Measurements from ENCODE around the gene INSC. TPM values are rescaled to one million over a fixed set of nuclear protein-coding genes. Genes with fewer than 3 reads are reported as not detected.
A peak's percentile ranks its signal among the peaks of the same experiment; 100 is the strongest.

INSC gene
- total RNA-seq, 1 donor from 2014 or later: 0.15 TPM

DNA sequence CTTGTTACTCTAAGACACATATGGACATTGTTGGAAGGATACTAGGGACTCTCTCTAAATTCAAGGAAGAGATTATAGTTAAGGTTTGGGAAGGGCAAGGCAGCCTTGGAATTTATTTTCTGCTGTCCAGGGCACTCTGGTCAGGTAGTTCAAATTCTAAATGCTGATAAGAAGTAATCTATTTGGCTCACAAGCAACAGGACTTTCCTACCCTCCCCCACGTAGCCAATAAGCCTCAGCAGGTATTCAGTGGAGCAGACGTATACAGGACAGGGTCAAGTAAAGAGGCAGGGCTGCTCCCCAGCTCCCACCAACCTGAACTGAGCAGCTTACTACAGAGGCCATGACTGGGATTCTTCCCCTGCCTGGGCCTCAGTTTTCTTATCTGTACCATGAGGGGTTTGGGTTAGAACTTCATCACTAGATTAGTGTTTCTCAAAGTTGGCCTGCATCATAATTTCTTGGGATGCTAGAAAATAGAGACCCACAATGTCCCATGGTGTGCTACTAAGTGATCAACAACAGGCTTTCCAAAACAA, 6.1 kb upstream of the INSC start:
- DNase-seq (ENCODE audit: low read depth): no peak

DNA sequence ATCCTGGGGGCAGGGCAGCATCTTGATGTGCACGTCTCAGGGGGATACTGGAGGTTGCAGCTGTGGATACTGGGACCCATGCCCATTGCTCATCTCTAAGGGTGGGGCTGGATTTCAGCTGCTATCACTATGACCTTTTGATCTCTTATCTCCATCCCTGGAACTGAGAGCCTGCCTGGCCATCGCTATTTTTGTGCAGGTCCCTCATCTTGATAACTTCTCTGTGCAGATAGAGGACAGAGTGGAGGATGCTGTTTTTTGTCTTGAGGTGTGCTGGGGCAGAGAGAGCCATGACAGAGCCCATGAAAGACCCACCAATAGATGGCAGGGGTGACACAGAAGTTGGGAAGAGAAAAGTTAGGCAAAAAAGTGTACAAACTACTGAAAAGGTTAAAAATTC, 5.1 kb upstream of the INSC start:
- DNase-seq (ENCODE audit: low read depth): no peak

DNA sequence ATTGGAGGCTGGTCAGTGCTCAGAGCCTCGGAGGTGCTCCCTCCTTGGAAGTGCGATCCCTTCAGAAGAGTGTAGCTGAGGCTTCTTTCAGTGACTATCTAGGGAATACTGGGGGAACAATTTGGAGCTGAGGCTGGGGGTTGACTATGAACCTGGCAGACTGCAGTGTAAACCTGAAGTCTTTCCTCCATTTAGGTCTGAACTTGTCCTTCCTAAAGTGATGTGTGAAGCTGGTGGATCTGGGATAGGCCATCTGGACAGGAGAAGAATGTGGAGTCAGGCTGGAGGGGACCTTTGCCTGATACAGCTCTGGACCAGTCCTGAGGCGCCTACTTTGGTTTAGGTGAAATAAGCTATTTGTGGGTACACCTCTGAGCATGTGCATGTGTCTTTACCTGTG, 3.5 kb upstream of the INSC start:
- DNase-seq (ENCODE audit: low read depth): no peak

DNA sequence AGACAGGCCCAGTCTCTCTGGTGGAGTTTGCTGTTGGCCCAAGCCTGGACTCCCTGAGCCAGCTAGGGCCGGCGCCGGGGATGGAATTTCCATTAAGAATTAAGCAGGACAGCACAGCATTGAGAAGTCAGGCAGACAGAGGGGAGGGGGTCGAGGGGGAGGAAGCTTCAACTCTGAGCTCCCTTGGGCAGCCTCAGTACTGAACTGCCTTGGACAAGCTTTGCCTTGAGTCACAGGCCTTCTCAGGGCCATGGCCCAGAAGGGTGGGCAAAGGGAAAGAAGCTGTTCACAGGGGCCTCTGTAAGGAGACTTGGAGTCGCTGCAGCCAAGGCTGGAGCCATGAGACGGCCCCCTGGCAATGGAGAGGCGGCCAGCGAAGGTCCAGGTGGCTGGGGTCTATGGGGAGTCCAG, 2.6 kb upstream of the INSC start:
- DNase-seq (ENCODE audit: low read depth): no peak

DNA sequence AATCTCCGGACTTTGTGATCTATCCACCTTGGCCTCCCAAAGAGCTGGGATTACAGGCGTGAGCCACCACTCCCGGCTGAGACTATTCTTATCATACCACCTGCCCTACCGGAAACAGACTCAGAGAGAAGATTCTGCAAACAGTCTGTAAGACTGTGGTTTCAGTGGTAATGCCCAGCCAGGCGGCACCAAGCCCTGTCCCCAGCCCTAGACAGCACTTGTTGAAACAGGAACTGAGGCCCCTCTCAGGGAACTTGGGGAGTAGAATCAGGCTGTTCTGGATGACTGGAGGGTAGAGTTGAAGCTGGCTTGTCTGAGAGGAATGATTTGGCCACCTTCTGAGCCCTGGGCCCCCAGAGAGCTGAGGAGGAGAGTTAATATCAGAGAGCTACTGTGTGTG, 1.3 kb upstream of the INSC start:
- DNase-seq (ENCODE audit: low read depth): peak; percentile 56

DNA sequence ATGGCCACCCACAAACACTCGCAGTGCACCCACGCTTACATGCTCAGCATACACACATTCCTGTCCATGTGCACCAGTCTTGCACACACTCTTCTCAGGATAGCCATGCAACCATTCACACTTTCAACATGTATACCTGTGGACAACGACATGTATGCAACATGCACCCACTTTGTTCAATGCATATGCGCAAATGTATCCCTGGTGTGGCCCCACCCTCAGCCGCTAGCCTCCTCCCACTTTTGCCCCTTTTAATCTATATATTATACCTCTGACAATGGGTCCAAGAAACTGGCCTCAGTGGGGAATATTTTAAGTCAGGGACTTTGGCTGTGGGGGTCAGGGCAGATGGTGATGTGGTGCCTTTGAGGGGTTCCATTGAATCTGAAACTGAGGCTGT, 963 bp downstream of the INSC start:
- DNase-seq (ENCODE audit: low read depth): no peak

DNA sequence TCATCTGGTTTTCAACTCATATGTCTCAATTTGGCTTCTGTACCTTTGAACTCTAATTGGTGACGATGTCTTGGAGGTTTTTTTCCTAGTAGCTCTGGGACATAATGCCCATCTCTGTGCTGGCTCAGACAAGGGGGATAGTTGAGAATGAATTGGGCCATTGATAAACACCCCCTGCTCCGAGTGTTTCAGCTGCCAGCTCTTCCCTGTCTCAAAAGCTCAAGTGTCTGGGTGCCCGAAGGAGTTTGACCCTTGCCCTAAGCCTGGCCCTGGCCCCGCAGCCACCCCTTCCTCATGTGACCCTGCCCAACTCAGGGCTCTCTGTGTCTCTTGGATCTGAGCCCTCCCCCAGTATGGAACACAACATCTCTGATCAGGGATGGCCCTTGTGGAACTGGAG, 3.0 kb downstream of the INSC start:
- no peak for DNase-seq (ENCODE audit: low read depth)

DNA sequence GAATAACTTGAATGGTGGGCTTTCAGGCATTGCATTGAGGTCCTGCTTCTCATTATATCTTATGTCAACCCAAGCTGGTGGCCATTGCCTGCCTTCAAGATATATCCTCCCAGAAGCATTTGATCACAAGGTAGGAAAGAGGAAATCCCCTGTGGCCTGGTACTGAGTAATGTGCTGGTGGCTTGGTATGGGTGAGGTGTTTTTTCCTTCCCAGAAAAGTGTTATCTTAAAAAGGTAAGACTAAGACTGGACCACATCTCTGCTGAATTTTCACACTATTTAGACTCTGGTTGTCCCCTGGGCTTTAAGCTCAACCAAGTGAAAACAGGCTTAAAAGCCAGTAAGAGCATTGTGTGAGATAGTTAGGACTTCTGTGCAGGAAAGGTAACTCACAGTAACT, 3.7 kb downstream of the INSC start:
- peak; percentile 26 for DNase-seq (ENCODE audit: low read depth)

DNA sequence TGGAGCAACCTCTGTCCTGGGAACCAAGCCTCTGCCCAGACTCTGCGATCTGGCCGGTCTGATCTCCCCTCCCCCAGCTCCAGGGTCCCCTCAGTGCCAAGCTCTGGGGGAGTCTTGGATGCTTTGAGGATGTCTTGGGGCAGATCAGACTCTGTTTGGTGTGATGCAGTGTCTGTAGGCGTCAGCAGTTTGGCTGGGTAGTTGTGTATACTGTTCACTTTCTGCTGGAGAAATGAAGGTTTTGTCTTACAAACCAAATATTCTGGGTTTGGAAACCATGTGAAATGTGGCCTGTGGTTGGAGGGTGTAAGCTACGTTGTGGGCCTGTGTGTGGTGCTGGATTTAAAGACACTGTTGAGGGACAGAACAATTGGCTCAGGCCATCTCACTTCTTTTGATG, 4.6 kb downstream of the INSC start:
- no peak for DNase-seq (ENCODE audit: low read depth)

DNA sequence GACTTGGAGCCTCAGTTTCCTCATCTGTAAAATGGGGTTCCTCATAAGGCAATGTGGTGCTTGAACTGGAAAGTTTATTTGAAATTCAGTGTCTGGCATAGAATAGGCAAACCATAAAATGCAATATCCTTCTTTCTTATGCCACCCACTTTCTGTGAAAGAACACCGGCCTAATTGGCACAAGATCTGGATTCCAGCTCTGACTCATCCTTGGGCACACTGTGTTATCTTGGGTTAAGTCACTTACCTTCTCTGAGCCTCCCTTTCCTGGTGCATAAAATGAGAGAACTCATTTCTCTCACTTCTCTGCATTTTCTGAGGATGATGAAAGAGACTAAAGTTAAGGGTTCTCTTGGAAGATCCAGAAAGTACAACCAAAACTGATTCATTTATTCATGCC, 5.1 kb downstream of the INSC start:
- DNase-seq (ENCODE audit: low read depth): peak; percentile 38

DNA sequence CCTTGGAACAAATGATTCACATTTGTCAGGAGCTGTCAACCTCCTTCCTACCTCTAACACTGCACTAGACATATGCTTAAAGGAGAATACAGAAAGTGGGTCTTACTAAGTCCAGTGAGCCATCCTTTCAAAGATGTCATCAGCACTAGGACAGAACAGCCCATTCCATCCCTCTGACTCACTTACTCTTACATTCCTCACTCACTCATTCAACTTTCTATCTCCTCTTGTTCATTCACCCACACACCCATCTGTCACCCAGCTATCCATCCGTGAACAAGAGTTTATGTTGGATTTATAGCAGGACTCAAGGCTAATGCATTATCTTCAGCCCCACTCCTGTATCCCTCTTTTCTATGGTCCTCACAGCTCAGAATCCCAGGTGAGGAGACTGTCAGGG, 9.1 kb downstream of the INSC start:
- DNase-seq (ENCODE audit: low read depth): peak; percentile 94

DNA sequence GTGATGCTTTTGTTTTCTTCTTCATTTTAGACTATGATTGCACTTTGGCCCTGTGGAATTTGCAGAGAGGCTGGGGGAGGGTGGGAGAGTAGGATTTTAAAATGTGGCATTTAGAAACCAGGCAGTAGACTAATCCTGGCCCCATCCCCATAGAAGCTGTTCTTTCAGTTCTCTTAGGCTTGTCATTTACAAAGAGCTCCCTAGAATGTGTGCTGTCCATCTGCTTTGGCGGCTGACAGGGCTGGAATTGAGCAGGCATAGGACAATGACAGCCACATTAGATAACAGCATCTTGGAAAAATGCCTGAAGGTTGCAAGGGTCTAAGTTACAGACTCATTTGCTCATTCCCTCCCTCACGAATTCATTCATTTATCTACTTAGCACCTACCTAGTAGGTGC, 9.8 kb downstream of the INSC start:
- no peak for DNase-seq (ENCODE audit: low read depth)

DNA sequence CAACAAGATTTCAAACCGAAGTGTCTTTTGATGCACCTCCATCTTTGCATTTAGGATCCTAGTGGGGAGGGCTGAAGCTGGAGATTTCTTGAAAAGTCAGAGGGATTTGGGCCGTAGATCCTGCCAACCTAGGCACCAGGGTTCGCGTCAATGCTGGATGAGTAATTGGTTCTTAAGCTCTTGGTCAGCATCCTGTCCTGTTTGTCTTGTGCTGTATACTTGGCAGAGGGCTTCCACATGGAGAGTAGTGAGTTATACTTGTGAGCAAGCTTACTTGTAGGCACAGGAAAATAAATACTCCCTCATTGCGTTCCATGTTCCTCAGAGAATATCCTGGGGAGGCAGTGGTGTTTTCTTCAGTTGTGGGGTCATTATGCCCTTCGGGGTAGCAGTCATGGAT, 12.6 kb downstream of the INSC start:
- DNase-seq (ENCODE audit: low read depth): peak; percentile 69

DNA sequence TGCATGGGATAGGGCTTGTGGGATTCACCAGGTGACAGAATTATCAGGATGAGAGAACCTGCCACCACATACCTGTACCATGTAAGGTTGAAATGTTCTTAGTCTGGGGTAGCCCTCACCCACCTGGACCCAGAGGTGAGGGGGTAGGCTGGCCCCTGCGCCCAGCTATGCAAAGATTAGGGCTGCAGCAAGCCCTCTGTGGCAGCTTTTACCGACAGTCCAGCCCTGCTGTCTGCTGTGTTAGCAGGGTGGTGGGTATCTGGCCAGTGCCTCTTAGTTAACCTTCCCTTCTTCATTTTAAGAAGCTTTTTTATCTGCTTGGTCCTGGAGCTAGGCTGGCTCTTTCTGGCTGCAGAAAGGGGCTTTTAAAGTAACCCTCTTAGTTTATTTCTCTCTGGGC, 13.9 kb downstream of the INSC start:
- DNase-seq (ENCODE audit: low read depth): no peak

DNA sequence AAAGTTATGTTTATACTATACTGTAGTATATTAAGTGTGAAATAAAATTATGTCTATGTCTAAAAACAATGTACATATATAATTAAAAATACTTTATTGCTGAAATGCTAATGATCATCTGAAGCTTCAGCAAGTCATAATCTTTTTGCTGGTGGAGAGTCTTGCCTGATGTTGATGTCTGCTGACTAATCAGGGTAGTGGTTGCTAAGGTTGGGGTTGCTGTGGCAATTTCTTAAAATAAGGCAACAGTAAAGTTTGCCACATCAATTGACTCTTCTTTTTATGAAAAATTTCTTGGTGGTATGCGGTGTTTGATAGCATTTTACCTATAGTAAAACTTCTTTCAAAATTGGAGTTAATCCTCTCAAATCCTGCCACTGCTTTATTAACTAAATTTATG, 21.4 kb downstream of the INSC start:
- no peak for DNase-seq (ENCODE audit: low read depth)

DNA sequence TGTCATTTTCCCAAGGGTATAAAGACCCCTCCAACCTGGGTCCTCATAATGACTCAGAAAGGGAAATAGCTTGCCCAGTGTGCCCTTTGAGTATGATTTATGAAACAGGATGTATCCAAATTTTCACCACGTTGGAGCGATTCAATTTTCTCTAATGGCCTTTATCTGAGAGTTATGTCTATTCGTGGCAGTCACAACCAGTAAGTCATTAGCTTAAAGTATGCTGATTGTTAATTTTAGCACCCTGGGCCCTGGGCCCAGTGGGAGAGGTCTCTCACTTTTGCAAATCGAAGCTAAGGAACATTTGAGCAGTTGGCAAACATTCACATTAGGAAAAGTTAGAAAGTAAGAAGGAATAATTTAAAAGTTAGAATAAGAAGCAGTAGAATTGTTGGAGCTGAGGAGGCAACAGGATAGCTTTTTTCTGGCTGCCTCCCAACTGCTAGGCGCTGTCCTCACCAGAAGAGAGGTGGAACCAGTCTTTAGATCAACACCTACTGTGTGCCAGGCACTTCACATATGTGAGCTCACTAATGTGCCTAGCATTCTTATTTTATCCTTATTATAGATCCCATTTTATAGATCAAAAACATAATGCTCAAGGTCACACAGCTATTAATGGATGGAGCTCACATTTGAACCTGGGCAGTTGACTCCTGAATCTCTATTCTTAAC, 24.5 kb downstream of the INSC start:
- no peak for DNase-seq (ENCODE audit: low read depth)

DNA sequence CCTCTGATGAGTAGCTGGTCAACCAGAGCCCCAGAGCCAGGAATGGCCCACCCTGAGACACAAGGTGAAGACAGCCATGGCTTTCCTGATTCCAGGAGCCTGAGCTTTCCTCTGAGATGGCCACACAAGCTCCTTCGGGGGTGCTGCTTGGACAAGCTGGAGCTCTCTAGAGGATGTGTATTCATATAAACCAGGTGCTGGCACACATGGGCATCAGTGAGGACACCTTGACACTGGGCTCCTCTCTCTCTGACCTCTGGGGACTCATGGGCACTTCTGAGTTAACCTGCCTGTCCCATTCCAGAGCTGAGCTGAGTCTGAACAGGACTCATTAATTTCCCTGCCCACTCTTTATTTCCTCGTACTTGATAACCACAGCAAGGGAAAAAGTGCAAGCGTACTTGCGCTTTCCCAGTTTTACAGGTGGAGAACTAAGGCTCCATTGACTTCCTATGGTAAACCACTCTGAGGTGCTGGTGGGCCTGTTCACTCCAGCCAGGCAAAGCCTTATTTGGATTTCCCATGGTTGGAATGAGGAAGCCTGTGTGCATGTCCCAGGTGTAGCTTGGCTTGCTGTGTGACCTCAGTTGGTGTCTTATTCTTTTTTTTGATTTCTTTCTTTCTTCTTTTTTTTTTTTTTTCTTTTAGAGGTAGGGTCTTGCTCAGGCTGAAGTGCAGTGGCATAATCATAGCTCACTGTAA, 25.4 kb downstream of the INSC start:
- DNase-seq (ENCODE audit: low read depth): no peak

DNA sequence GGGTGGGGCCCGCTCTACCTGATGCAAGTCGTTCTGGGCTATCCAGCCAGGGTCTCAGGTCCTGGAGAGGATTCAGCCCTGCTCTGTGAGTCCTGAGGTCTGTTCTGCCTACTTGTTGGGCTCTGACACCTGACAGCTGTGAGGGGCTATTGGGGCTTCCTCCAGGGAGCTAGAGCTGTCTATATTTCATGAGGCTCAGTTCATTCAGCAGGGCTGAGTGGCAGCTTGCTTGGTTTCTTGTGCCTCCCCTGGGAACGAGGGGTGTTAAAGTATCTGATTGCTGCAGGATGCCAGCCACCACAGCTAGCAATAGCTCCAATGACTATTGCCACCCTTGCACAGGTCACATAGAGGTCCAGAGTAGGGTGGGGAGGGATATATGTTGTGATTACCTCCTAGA, 26.7 kb downstream of the INSC start:
- no peak for DNase-seq (ENCODE audit: low read depth)

DNA sequence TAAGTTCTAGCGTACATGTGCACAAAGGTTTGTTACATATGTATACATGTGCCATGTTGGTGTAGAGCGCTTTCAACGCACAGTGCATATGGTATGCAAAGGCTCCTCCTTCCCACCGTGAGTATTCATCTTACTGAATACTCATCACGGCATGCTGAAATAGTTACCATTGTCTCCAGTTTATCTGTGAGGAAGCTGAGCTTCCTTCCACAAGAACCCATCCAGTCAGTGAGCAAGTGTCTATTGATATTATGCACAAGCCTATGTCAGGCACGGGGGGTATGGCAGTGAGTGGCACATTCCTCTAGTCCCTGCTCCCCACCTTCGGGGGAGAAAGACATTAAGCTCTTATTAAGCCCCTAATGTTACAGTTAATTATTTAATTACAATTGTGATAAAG, 28.1 kb downstream of the INSC start:
- no peak for DNase-seq (ENCODE audit: low read depth)

DNA sequence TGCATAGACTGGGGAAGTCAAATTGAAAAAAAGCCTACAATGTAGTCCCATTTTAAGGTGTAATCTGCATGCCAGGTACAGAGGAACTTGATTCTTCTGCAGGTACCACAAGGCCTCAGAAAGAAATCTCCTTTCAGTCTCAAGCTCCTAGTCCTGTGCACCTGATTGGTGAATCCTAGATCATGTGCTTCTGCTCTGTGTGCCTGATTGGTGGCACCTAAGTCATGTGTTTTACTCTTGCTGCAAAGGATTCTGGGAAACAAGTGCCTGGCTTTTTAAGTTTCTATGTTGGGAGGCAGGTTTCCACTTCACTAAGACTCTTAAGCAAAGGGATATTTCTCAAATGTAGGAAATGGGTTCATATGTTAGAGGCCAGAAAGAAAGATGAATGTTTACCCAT, 29.1 kb downstream of the INSC start:
- DNase-seq (ENCODE audit: low read depth): no peak

DNA sequence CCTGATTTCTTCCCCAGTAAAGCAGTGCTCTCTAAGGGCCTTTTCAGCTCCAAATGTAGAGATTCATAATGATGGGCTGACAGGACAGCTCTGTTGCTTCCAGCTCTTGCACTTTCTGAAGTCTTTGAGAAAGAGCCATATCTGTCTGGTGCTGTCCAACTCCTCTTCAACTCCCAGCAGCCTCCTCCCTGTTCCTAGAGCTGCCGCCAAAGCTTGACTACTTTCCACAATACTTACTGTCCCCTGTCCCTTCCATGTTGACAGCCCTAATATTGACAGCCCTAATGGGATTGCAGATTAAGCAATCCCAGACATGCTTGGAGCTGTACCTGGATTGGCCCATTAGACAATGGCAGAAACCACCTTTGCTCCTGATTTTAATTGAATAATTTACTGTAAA, 29.6 kb downstream of the INSC start:
- no peak for DNase-seq (ENCODE audit: low read depth)

DNA sequence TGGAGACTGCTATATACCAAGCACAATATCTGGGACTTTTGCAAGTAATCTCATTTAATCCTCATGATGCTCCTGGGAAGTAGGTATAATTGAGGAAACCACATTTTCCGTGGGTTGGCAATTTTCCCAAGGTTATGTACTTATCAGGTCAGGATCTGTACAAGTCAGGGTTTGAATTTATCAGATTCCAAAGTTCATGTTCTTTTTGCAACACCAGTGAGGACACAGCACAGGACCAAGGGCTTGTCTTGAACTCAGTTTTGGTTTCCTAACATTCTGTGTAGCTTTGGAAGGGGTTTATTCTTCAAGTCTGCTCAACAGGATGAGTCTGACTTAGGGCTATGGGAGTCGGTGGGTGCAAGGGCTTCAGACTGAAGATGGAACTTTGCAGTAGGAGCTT, 30.4 kb downstream of the INSC start:
- no peak for DNase-seq (ENCODE audit: low read depth)

DNA sequence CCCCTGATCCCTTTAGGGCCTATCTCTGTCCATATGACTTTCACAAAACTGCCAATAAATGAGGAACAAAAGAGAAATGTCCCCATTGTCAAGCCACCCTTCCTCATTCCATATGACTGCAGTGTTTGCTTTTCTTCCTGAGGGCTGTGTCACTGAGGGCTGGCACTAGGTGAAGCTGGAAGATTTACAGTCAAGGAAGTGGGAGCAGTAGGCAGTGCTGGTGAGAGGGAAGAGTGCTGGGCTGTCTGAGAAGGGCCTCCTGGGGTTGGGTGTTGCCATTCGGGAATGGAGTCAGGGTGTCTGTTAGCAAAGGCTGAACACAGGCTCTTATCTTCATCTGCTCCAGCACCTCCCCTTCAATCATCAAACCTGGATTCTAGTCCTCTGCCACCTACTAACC, 30.9 kb downstream of the INSC start:
- DNase-seq (ENCODE audit: low read depth): peak; percentile 22

Measured in renal cortical epithelial cell (primary cell).